PC-3 (cell line): ENCODE data around the gene FAM81A. TPM values are rescaled to one million over a fixed set of nuclear protein-coding genes. Genes with fewer than 3 reads are reported as not detected.
"Not testable (repeated sequence)": the region's sequence is repeated elsewhere in the genome, so short reads cannot be mapped to it uniquely, and the experiment has no call there.

Source experiments
- ATAC-seq: fragments of 200-7000 bp; cut with Tn5 transposase; 2 replicates; pipeline ENCODE4 v1.9.1; 2020; ENCODE audit warnings: mild to moderate bottlenecking, moderate library complexity
- BruUV-seq: library from RNA; stranded (reverse); fragments of 400-500 nt; replicated peaks from 2 replicates; lab custom pipeline; 2021; lab: Mats Ljungman, UMichigan
- CTCF ChIA-PET: fragments of 300-600 bp; sonication (Branson Sonifier 250); formaldehyde crosslinking; loops from one replicate; lab custom pipeline; 2022; ENCODE audit warnings: antibody characterized with exemption; lab: Charles Lee
- POLR2A ChIA-PET: fragments of 300-600 bp; sonication (Branson Sonifier 250); formaldehyde crosslinking; loops from one replicate; lab custom pipeline; 2022; ENCODE audit warnings: antibody characterized with exemption; ENCODE audit not compliant: unreplicated experiment; lab: Charles Lee
- DNase-seq: peaks from one replicate; pipeline ENCODE4 v3.0.0-alpha.2; 2015
- H2AFZ ChIP-seq: fragments of 300-600 bp; sonication (generic); 2 replicates; pipeline ENCODE4 v1.6.0; 2016; ENCODE audit warnings: antibody characterized with exemption, low read length
- H3F3A ChIP-seq: fragments of 300-600 bp; sonication (generic); one replicate; pipeline ENCODE4 v1.6.0; 2017; ENCODE audit warnings: antibody characterized with exemption, low read length, control low read depth, mild to moderate bottlenecking; ENCODE audit not compliant: unreplicated experiment
- H3K27ac ChIP-seq: fragments of 300-600 bp; sonication (generic); 2 replicates; pipeline ENCODE4 v1.5.1; 2016; ENCODE audit warnings: mild to moderate bottlenecking, low read length
- H3K27me3 ChIP-seq: fragments of 300-600 bp; sonication (generic); 2 replicates; pipeline ENCODE4 v1.6.1; 2016; ENCODE audit warnings: low read length, mixed read lengths
- H3K36me3 ChIP-seq: fragments of 300-600 bp; sonication (generic); 2 replicates; pipeline ENCODE4 v1.6.1; 2016; ENCODE audit warnings: low read depth, mixed run types, low read length, mixed read lengths
- H3K4me1 ChIP-seq: fragments of 300-600 bp; sonication (generic); 2 replicates; pipeline ENCODE4 v1.5.1; 2016; ENCODE audit warnings: low read length; ENCODE audit not compliant: insufficient read depth
- H3K4me2 ChIP-seq: fragments of 300-600 bp; sonication (generic); 2 replicates; pipeline ENCODE4 v1.6.0; 2016; ENCODE audit warnings: low read length
- H3K4me3 ChIP-seq: fragments of 300-600 bp; sonication (generic); 2 replicates; pipeline ENCODE4 v1.5.1; 2016; ENCODE audit warnings: mild to moderate bottlenecking, low read length, mixed read lengths
- H3K79me2 ChIP-seq: fragments of 300-600 bp; sonication (generic); 2 replicates; pipeline ENCODE4 v1.6.1; 2017; ENCODE audit warnings: low read length, mixed read lengths
- H3K9ac ChIP-seq: fragments of 300-600 bp; sonication (generic); 2 replicates; pipeline ENCODE4 v1.6.0; 2016; ENCODE audit warnings: mild to moderate bottlenecking, low read length
- H3K9me2 ChIP-seq: fragments of 300-600 bp; sonication (generic); replicated peaks from 2 replicates; pipeline ENCODE4 v1.6.1; 2016; ENCODE audit warnings: mixed run types, low read length, mixed read lengths
- H3K9me3 ChIP-seq: fragments of 300-600 bp; sonication (generic); 2 replicates; pipeline ENCODE4 v1.6.1; 2016; ENCODE audit warnings: low read length, mixed read lengths
- H4K20me1 ChIP-seq: fragments of 300-600 bp; sonication (generic); 2 replicates; pipeline ENCODE4 v1.6.1; 2016; ENCODE audit warnings: low read length, mixed read lengths
- EZH2 ChIP-seq: fragments of 300-600 bp; sonication (generic); IDR thresholded peaks from one replicate; pipeline ENCODE4 v1.6.1; 2017; ENCODE audit warnings: antibody characterized with exemption, mild to moderate bottlenecking, low read length; ENCODE audit not compliant: unreplicated experiment
- EZH2phosphoT487 ChIP-seq: fragments of 300-600 bp; sonication (generic); IDR thresholded peaks from 2 replicates; pipeline ENCODE4 v1.6.1; 2018; ENCODE audit warnings: mild to moderate bottlenecking, antibody characterized with exemption, low read length, borderline replicate concordance
- intact Hi-C: fragments of 100-400 bp; cut with micrococcal nuclease; formaldehyde crosslinking; loops from 2 replicates; pipeline ENCODE4 v1.9.0; 2023
- total RNA-seq: library from RNA; depleted of rRNA; stranded (reverse); fragments of >200 nt; gene quantifications from 2 replicates; pipeline ENCODE4 v1.2.3, GENCODE V29; 2014
- TF ChIP-seq, protein P1 (sequence below): fragments of 300-600 bp; sonication (generic); conservative IDR thresholded peaks from 2 replicates; pipeline ENCODE4 v1.5.1; 2017; ENCODE audit warnings: antibody characterized with exemption, low read depth, mild to moderate bottlenecking, low read length

The FAM81A gene
- total RNA-seq, 1 experiment from 2014 or later, result 2.5 TPM

DNA sequence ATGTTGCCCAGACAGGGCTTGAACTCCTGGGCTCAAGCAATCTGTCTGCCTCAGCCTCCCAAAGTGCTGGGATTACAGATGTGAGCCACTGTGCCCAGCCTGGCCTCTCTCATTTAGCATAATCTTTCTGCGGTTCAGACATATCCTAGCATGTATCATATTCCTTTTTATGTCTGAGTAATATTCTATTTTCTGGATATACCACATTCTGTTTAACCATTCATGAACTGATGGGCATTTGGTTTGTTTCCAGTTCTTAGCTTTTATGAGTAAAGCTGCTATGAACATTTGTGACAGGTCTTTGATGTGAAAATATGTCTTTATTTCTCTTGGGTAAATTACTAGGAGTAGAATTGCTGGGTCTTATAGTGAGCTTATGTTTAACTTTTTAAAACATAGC, 23.5 kb downstream of the FAM81A start:
- Histone ChIP-seq H3F3A (no peaks in the 10 kb centered on the region), H3K4me3 (no peak overlapping the region), H3K9ac (no peak overlapping the region), H3K36me3 (no peaks in the 10 kb centered on the region), H3K27me3 (no peaks in the 10 kb centered on the region), H2AFZ (no peak overlapping the region), H3K27ac (no peak overlapping the region), H3K4me2 (no peak overlapping the region), H3K79me2 (no peaks in the 10 kb centered on the region), H4K20me1 (no peaks in the 10 kb centered on the region), H3K9me2 (no peaks in the 10 kb centered on the region), H3K9me3 (no peaks in the 10 kb centered on the region), H3K4me1 (peaks cover 4% of the 10 kb centered on the region)
- intact Hi-C loops, result no loop called here
- no peak for DNase-seq
- no peak for ATAC-seq
- ChIA-PET POLR2A (interaction anchor here (0.7 kb wide), 1 partner anchor 231 kb away, joined by 3 read pairs; no protein-coding TSS in a partner anchor), CTCF (no interaction called here)
- TF ChIP-seq EZH2phosphoT487 (no peak), EZH2 (no peak)
- TF ChIP-seq, protein P1, sequence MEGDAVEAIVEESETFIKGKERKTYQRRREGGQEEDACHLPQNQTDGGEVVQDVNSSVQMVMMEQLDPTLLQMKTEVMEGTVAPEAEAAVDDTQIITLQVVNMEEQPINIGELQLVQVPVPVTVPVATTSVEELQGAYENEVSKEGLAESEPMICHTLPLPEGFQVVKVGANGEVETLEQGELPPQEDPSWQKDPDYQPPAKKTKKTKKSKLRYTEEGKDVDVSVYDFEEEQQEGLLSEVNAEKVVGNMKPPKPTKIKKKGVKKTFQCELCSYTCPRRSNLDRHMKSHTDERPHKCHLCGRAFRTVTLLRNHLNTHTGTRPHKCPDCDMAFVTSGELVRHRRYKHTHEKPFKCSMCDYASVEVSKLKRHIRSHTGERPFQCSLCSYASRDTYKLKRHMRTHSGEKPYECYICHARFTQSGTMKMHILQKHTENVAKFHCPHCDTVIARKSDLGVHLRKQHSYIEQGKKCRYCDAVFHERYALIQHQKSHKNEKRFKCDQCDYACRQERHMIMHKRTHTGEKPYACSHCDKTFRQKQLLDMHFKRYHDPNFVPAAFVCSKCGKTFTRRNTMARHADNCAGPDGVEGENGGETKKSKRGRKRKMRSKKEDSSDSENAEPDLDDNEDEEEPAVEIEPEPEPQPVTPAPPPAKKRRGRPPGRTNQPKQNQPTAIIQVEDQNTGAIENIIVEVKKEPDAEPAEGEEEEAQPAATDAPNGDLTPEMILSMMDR, result no peak
- no TSS peak for BruUV-seq

DNA sequence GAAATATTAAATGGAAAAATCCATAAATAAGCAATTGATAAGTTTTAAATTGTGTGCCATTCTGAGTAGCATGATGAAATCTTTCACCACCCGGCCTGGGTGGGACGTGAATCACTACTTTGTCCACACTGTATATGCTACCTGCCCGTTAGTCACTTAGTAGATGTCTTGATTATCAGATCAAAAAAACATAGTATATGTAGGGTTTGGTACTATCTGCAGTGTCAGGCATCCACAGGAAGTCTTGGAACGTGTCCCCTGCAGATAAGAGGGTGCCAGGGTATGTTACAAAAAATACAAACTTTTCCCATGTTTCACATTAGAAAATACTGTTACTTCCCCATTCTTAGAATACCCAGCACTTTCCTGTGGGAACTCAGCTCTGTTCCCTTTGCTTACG, 35.2 kb downstream of the FAM81A start:
- H3K36me3 ChIP-seq, result no peaks in the 10 kb centered on the region
- no peak for ATAC-seq
- no peak overlapping the region for H3K27ac ChIP-seq
- no TSS peak for BruUV-seq
- H3K4me3 ChIP-seq, result no peak overlapping the region
- intact Hi-C loops, result no loop called here
- H3F3A ChIP-seq, result no peaks in the 10 kb centered on the region
- CTCF ChIA-PET, result no interaction called here
- H3K4me2 ChIP-seq, result no peak overlapping the region
- POLR2A ChIA-PET, result no interaction called here
- H3K9ac ChIP-seq, result no peak overlapping the region
- H3K9me2 ChIP-seq, result no peaks in the 10 kb centered on the region
- H4K20me1 ChIP-seq, result no peaks in the 10 kb centered on the region
- H2AFZ ChIP-seq, result no peak overlapping the region
- H3K4me1 ChIP-seq, result no peaks in the 10 kb centered on the region
- H3K79me2 ChIP-seq, result no peaks in the 10 kb centered on the region
- no peaks in the 10 kb centered on the region for H3K27me3 ChIP-seq
- H3K9me3 ChIP-seq, result no peaks in the 10 kb centered on the region
- no peak for TF ChIP-seq EZH2
- TF ChIP-seq, protein P1, result no peak
- TF ChIP-seq EZH2phosphoT487, result no peak
- DNase-seq, result no peak

DNA sequence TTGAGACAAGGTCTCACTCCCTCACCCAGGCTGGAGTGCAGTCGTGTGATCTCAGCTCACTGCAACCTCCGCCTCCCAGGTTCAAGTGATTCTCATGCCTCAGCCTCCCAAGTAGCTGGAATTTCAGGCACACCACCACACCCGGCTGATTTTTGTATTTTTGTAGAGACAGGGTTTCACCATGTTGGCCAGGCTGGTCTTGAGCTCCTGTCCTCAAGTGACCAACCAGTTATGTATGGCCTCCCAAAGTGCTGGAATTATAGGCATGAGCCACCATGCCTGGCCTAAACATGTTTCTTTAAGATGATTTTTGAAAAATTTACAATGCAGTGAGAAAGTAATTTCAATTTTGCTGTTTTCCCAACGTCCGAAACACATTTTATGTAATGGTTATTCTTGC, 37.2 kb downstream of the FAM81A start:
- H3K27ac ChIP-seq, H3K9me3 ChIP-seq, H3K27me3 ChIP-seq, H4K20me1 ChIP-seq, H3K36me3 ChIP-seq, DNase-seq, H3K4me1 ChIP-seq, BruUV-seq, H3F3A ChIP-seq, CTCF ChIA-PET, ATAC-seq, H2AFZ ChIP-seq, H3K4me2 ChIP-seq, H3K4me3 ChIP-seq, H3K79me2 ChIP-seq, intact Hi-C loops, POLR2A ChIA-PET, H3K9ac ChIP-seq, H3K9me2 ChIP-seq: not testable (repeated sequence)
